GM18505 (cell line): ENCODE results near the gene KNDC1.

Experiments used
- ATAC-seq: cut with Tn5 transposase; IDR thresholded peaks from one replicate; pipeline ENCODE4 v1.9.1; 2021; ENCODE audit not compliant: unreplicated experiment
- POLR2A ChIP-seq: IDR thresholded peaks from 4 replicates; pipeline ENCODE4 v1.6.1; 2011; ENCODE audit warnings: borderline replicate concordance; ENCODE audit not compliant: insufficient read depth, insufficient read length; ENCODE audit errors: extremely low read depth

The KNDC1 gene

GRCh38 chr10:133251388-133252222 lies 91.6 kb downstream of the KNDC1 start:
- no peak for ATAC-seq
- TF ChIP-seq POLR2A: no peak

GRCh38 chr10:133252223-133252552 lies 92.2 kb downstream of the KNDC1 start:
- ATAC-seq: no peak
- no peak for TF ChIP-seq POLR2A

GRCh38 chr10:133253361-133253955 lies 93.4 kb downstream of the KNDC1 start:
- TF ChIP-seq POLR2A: no peak
- ATAC-seq: no peak

- ATAC-seq: no peak
- TF ChIP-seq POLR2A: no peak
These were observed 94.6 kb downstream of the KNDC1 start for GRCh38 chr10:133254421-133255120.

- TF ChIP-seq POLR2A: no peak
- no peak for ATAC-seq
These were observed 95.3 kb downstream of the KNDC1 start for GRCh38 chr10:133255323-133255722.

- no peak for TF ChIP-seq POLR2A
- no peak for ATAC-seq
These were observed 97.6 kb downstream of the KNDC1 start for GRCh38 chr10:133257489-133258065.

GRCh38 chr10:133258066-133258817 lies 98.2 kb downstream of the KNDC1 start:
- TF ChIP-seq POLR2A: no peak
- no peak for ATAC-seq

- ATAC-seq: no peak
- no peak for TF ChIP-seq POLR2A
These were observed 99.0 kb downstream of the KNDC1 start for GRCh38 chr10:133258818-133259601.

GRCh38 chr10:133259602-133259989 lies 99.6 kb downstream of the KNDC1 start:
- TF ChIP-seq POLR2A: no peak
- no peak for ATAC-seq

GRCh38 chr10:133260895-133261725 lies 101.1 kb downstream of the KNDC1 start:
- peak; percentile 56 for ATAC-seq
- TF ChIP-seq POLR2A: peak; percentile 26

- peak; percentile 40 for ATAC-seq
- peak; percentile 40 for TF ChIP-seq POLR2A
These were observed 101.8 kb downstream of the KNDC1 start for GRCh38 chr10:133261726-133262325.
